C4-2B (cell line): ENCODE data around the gene NFIB.
A peak's percentile ranks its signal among the peaks of the same experiment; 100 is the strongest.

Experiments
- H3K27ac ChIP-seq: fragments of 450-650 bp; 2 replicates; pipeline ENCODE4 v1.5.1; 2017
- CTCF ChIP-seq: fragments of 450-650 bp; conservative IDR thresholded peaks from 2 replicates; pipeline ENCODE4 v1.5.1; 2017; ENCODE audit warnings: mild to moderate bottlenecking
- ZFX ChIP-seq: fragments of 450-650 bp; IDR thresholded peaks from 2 replicates; pipeline ENCODE4 v1.6.1; 2017

The NFIB gene

DNA sequence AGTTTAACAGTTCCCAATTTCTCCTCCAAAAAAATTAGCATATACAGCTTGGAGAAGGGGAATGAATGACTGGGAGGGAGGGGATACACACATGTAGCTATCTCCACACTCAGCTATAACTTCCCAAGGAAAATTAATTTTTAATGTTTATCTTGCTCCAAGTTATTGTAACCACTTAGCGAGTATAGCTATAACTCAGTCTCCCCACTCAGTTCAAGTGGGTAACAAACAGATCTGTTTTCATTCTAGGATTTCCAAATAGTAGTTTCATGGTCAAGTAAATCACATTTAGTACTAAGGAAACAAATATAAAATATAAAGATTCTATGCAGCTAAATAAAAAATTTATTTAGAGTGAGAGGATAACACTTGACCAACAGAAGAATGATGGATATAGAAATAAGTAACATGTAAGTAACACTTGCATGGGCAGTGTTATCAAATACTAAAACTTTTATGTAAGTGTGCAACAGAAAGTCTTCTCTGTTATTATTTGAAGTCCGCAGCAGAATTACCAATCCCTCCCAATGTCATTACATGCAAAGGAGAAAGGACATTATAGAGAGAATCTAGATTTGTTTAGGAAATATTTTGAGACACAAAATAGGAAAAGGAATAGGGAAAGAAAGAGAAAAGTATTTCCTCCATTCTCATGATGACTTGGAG lies 10.2 kb upstream of the NFIB start:
- no peak overlapping the region for H3K27ac ChIP-seq
- TF ChIP-seq CTCF (no peak), ZFX (no peak)

DNA sequence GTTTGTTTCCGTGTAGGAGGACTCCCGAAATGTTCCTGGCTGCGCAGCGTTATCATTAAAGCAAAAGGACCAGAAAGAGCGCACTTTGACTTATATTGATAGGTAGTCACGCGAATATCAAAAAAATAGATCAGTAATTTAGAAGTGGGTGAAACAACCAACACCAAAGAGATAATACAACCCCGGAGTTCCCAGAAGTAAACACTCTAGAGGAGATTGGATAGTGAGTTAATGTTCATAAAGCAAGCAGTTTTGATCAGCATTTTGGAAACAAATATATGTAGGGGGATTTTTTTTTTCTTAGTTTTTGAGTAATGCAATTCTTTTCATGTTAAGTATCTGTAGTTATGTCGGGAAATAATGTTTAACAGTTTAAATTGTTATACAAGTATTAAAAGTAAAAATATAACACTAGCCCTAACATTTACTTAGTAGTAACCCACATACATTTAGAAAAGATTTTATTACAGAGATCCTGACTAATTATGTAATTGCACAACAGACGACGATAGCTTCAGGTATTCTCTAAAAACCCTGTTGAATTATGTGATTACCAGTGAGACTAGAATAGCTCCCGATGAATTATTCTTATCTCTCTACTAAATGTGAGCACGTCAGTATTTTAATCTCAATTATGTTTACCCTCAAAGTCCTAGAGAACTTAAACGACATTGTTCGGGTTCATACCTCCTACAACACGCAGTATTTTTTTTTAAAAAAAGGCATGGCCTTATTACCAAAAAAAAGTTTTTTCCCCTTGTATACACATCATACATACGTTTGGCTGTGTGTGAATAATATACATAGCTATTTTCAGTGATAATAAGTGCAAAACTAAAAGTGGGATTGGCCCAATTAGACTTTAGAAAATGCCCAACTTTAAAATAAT lies 9.4 kb upstream of the NFIB start:
- H3K27ac ChIP-seq: peak overlapping the region; percentile 96
- no peak; the same call in 1 of the 2 replicates for TF ChIP-seq ZFX
- TF ChIP-seq CTCF: no peak

DNA sequence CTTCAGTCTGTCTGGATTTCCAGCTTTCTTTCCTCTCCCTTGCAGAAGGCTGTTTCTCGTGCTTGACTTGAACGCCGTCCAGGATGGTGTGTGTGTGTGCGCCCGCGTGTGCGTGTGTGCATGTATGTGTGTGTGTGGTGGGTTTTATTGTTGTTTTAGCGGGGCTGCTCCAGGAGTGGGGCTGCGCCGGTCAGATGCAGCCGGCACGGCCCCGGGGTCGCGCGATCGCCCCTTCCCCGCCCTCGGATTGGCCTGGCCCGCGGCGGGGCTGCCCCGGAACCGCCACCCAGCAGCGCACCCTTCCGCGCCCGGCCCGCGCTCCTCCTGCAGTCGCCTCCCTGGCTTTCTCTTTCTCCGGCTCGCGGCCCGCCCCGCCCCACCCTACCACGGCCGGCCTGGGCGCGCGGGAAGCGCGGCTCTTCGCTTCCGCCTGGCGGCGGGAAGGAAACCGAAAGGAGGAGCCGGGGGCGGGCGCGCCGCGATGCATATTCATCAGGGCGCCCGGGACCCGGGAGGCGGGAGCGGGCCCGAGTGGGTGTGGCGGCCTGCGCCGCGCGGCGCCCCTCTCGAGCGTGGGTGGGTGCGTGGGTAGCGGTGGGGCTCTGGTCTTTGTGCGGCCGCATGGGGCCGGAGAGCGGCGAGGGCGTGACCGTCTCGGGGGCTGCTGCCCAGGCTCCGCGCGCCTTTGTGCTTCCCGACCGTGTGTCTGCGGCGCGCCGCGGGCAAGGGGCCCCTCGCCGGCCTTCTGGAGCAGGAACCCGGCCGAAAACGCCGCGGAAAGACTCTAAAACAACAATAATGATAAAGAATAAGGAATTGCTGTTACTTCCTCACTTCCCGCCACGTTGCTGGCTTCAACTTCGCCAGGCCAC lies 8.5 kb upstream of the NFIB start:
- TF ChIP-seq CTCF (peak; percentile 60), ZFX (peak; percentile 75)
- peak overlapping the region; percentile 96 for H3K27ac ChIP-seq

- TF ChIP-seq ZFX: no peak
- TF ChIP-seq CTCF: no peak
- peak overlapping the region; percentile 96 for H3K27ac ChIP-seq
Observed at GRCh38 chr9:14321517-14322130, 7.7 kb upstream of the NFIB start.

DNA sequence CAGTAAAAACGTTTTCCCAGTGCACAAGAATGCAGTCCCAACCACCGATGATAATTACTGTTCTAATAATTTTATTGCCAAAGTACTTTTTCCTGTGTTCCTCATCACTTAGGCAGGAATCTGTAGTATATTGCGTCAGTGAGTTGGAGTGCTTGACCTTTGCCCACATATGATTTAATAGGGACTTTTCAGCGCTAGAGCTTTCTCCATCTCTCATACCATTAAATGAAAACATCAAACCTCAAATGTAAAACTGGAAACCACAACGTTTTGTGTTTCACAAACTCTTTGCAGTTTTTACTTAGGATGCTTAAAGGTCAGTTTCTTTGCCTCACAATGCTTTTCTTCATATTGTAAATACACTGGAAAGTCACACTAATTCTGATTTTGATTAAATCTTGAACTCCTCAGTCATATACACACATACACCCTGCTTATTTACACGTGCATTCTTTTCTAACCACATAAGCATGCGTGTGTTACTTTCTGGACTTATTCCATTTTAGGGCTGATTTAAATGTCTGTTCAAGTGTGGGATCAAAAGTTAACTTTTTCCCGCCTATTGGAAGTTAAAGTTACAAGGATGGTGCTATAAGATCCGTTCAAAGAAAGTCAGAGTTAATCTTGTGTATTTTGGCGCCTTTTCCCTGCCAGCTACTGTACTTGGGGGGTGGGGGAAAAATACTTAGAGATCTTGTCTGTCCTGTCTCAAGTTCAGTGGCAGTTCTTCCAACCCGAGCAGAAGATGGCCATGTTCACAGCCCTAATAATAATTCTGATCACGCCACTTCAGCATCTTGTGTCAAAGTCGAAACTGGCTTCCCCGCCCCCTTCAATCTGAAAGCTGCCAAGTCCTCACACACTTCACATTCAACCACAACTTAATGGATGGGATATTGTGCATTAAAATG lies 6.6 kb upstream of the NFIB start:
- TF ChIP-seq ZFX: no peak
- TF ChIP-seq CTCF: no peak
- H3K27ac ChIP-seq: no peak overlapping the region; the same call in 1 of the 2 replicates

- TF ChIP-seq ZFX (no peak), CTCF (no peak)
- no peak overlapping the region for H3K27ac ChIP-seq
Observed at GRCh38 chr9:14318934-14319580, 5.1 kb upstream of the NFIB start.
